Heart left ventricle (tissue), 13 donors: Measurements from ENCODE around the gene NOVA2.

ENCODE experiments used
- CTCF ChIP-seq, 12 donors: fragments of 200-600 bp; sonication (generic) in 4 of 12; IDR thresholded peaks; one replicate each; pipeline versions ENCODE4 v1.5.0 to v1.8.0; 2018 to 2022; ENCODE audit warnings: antibody characterized with exemption in 12 of 12, mild to moderate bottlenecking in 5 of 12
- POLR2A ChIP-seq, 2 donors: fragments of 450-650 bp; IDR thresholded peaks; one replicate each; pipeline ENCODE4 v1.6.1; 2017; ENCODE audit warnings: antibody characterized with exemption in 2 of 2, mild to moderate bottlenecking in 2 of 2, moderate library complexity in 2 of 2
- donor health status: ischemic (EF 13 %, LVEDD 7.1; RV severe dilation, severe dysfunction).
- donor health status: DM: no; HTN: yes; CAD: no.
- donor health status: DM: no; HTN: no; CAD: no.
- donor health status: ischemic (EF 25% LVEDD 6.9; RV normal size, moderate dysfunction).
- donor health status: ischemic (EF 25% LVEDD 5.7; RV mildly dilated, moderate dysfunction).
- donor health status: ischemic (EF 35%, LVEDD 5.7; RV mildly dilated, moderate dysfunction).
- donor health status: nonischemic (EF 11% LVEDD 7.7; RV severe dilation, severe dysfunction).
- donor health status: DM: yes; HTN: yes; CAD: no.
- donor health status: PGD.
- donor health status: ischemic (EF 29% LVEDD 5.4; RV normal size, mild dysfunction).
- donor health status: nonischemic (EF 23%, LVEDD 6.1; RV moderate dilation, normal function).

GRCh38 chr19:46022431-46023310 is 49.0 kb upstream of the NOVA2 start, which contains the start of gene PGLYRP1:
- no peak for TF ChIP-seq CTCF (IDR thresholded peaks at IDR 0.05)
- TF ChIP-seq POLR2A (IDR thresholded peaks at IDR 0.05), result no peak
